GM21515 (cell line): ENCODE measurements around the gene GREB1L.
"Not testable (repeated sequence)": the region's sequence is repeated elsewhere in the genome, so short reads cannot be mapped to it uniquely, and the experiment has no call there.

Source experiments
- ATAC-seq: cut with Tn5 transposase; IDR thresholded peaks from one replicate; pipeline ENCODE4 v1.9.1; 2021; ENCODE audit not compliant: unreplicated experiment

The GREB1L gene

DNA sequence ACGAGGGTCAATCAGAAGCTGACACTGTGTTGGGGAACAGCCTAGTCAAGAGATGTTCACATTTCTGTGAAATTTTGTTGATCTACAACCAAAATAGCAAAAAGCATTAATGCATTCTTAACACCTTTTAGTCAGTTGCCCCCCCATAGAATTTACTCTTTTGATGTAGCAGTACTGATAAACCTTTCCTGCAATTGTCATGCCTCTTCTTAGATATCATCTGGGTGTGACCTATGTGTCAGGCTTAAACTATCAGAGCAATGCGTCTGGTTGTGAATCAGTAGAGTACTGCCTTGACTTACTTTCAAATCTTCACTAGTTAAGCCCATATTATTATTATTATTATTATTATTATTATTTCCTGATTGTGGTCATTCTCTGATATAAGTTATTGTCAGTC lies 61.9 kb downstream of the GREB1L start:
- ATAC-seq: no peak

DNA sequence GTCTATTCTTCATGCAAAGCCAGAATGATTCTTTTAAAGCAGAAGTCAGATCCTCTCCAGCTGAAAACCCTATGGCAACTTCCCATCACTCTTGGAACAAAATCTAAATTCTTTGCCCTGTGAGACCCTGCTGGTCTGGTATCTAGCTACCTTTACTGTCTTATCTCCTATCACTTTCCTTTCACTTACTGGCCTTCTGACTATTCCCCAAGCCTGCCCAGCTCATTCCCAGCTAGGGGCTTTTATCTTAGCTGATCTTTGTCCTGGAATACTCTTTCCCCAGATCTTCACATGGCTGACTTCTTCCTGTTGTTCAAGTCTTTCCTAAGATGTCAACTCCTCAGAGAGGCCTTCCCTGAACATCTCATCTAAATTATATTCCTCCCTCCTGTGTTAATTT lies 63.6 kb downstream of the GREB1L start:
- no peak for ATAC-seq

DNA sequence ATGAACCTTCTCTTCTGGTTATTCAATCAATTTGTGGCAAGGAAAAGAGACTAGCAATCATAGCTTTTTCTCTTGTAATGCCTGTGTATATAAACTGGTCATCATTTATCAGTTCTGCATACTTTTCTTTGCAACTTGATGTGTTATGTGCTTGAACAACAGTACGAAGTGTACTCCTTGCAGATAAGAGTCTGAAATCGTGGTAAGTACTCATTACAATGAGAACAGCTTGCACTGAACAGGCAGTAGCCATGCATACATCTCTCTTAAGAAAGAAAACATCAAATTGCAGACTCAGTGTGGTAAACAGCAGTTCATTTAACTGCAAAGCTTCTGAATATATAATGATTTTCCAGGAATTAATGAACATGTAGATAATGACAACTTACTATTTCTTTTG lies 64.3 kb downstream of the GREB1L start:
- no peak for ATAC-seq

DNA sequence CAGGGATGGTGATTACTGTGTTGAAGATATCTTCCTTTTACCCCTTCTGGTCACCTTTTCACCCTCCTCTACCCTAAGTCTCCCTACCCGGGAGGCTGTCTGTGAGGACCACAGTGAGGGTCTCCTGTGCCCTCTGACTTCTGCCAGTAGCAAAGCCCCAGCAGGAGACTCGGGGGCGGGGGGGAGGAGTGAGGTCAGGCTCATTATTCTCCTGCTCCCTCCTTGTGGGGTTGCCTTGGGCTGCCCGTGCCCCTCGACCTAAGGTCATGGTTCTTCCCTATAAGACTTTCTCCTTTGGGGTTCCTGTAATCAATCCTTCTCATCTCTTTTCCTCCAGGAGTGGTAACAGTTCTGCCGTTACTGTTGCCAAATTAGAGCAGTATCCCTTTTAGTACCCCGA lies 65.5 kb downstream of the GREB1L start:
- no peak for ATAC-seq

DNA sequence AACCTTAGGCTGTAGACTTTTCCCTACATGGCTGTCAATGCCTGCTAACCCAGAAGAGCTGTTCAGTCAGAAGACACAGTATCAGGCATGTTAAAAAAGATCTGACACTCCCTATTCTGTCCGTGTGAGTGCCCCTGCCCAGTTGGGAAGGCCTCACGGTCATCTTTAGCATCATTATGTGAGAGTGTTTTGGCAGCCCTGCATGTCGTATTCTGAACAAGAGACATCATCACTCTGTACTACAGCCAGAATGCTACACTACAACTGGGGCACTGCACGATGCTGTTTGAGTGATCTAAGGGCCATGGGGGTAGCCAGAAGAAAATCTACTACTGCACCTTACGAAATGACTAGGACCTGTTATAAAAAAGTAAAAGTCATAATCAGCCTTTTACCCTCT lies 67.2 kb downstream of the GREB1L start:
- ATAC-seq: no peak

DNA sequence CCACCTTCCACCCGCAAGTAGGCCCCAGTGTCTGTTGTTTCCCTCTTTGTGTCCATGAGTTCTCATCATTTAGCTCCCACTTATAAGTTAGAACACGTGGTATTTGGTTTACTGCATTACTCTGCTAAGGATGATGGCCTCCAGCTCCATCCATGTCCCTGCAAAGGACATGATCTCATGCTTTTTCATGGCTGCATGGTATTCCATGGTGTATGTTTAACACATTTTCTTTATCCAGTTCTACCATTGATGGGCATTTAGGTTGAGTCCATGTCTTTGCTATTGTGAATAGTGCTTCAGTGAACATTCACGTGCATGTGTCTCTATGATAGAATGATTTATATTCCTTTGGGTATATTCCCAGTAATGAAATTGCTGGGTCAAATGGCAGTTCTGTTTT lies 69.9 kb downstream of the GREB1L start:
- not testable (repeated sequence) for ATAC-seq

DNA sequence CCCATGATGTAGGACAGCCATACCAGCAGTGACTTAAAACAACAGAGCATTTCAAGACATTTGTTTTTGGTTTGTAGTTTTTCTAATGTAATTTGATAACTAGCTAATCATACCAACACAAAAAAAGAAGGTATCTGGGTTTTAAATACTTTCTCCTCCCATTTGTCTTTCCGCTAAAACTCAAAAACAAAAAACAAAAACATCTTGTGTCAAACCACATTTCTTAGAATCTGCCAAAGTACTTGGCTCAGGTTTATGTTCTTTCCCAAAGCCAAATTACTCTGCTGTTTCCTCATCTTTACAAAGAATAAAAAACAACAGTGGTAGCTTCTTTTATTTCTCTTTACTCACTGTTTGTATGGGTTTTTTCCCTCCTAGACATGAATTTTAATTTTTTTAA lies 71.5 kb downstream of the GREB1L start:
- ATAC-seq: no peak

DNA sequence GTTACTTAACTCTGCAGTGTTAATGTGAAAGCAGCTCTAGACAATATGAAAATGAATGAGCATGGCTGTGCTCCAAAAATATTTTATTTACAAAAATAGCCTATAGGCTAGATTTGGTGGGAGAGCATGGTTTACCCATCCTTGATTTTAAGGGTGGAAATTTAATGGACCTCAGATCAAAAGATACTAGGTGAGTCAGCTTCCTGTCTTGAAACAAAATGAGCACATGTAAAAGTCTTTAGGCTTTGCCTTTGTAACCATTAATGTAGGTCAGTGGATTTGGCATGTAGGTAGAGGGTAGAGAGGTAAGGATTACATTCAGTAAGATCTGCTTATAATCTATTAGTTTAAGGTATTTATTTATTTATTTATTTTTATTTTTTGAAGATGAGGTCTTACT lies 72.7 kb downstream of the GREB1L start:
- no peak for ATAC-seq

DNA sequence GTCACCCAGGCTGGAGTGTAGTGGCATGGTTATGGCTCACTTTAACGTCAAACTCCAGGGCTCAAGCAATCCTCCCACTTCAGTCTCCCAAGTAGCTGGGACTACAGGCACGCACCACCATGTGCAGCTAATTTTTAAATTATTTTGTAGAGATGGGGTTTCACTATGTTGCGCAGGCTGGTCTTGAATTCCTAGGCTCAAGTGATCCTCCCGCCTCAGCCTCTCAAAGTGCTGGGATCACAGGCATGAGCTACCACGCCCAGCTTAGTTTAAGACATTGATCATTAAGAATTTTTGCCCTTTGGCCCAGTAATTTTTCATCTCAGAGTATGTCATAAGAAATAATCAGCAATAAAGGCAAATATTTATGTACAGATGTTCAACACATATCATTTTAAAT lies 73.1 kb downstream of the GREB1L start:
- ATAC-seq: not testable (repeated sequence)

DNA sequence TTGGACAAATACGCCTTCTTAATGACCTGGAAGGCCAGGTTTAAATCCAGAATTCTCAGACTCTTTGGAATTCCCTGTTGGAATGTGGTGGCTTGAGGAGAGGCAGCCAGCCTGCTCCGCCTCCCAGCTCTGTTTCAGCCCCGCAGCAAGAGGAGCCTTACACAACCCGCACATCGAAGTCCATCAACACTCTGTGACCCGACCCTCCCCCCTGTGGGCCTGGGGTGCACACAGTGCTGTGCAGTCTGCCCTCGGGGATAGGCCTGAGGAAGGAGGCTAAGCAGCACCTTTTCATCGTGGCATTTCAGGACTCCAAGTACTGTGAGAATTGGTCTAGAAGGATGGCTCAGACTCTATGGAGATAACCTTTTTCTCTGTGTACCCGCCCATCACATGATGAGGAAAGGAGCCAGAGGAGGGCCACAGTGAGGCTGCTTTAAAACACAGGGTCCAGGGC lies 73.7 kb downstream of the GREB1L start:
- no peak for ATAC-seq

DNA sequence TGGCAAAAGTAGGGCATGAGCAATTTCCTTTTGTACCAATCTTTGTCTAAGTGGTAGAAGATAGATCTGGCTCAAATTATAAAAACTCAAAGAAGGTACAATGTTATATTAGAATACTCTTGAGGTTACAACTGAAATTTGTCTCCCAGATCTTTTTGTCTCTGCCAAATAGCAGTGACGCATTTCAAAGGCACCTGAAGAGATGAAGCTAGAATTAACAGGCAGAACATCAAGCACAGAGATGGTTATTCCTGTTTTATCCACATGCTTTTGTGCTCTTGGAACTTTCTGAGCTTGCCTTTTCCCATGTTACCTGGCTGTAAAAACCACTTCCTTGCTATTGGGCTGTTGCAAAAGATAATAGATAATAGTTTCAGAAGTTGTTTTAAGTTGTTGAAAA lies 74.3 kb downstream of the GREB1L start:
- ATAC-seq: no peak

DNA sequence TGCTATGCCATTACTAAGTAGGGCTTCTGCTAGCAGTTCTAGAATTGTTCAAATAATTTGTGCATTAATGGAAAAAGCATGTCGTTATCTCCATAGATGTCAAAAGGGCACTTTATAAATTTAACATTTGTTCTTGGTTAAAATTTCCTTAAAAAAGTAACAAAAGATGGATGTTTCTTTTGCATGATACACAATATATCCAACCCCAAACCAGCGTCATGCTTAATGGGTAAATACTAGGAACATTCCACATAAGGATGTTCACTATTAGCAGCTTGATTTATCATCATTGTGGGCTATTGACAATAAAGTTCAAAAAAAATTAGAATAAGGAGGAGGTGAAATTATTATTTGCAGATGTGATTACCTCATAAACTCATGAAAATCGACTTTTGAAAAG lies 79.7 kb downstream of the GREB1L start:
- no peak for ATAC-seq

DNA sequence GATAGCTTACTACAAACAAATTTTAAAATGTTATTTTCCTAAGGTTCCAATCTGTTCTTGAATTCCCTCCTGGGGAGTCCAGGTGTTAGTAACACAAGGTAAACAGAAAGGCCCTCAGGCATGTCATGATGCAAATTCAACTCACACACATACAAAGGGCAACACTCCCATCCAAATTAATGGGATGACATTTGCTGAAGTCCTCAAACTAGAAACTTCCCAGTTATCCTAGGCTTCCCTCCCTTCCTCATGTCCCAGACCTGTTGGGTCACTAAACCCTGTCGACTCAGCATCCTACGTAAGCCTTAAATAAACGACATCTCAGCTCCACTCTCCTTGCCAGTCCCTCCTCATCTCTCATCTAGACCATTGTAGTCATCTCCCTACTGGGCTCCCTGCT lies 85.1 kb downstream of the GREB1L start:
- no peak for ATAC-seq

DNA sequence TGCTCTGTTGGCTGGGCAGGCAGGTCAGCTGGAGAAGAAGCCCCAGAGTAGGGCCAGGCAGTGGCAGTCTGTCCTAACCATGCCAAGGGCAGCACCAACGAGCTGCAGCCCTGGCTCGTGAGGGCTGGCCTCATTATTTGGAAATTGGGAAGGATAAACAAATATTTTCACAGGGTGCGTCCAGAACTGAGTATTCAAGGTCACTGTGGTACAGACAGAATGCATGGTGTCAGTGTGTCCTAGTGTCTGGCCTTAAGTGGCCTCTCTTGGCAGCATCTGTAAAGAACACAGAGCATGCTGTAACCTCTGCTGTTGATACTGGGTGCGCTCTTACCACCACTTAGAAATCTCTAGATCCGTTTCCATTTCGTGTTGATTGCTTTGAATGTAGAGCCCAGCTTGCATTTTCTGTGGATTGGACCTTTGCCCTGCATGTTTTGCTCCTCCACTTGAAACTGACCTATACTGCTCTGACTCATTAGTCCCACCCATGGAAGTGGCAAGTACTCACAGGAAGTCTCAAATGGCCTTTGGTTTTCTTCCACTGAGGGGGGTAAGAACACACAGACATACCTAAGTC lies 88.2 kb downstream of the GREB1L start:
- ATAC-seq: no peak

DNA sequence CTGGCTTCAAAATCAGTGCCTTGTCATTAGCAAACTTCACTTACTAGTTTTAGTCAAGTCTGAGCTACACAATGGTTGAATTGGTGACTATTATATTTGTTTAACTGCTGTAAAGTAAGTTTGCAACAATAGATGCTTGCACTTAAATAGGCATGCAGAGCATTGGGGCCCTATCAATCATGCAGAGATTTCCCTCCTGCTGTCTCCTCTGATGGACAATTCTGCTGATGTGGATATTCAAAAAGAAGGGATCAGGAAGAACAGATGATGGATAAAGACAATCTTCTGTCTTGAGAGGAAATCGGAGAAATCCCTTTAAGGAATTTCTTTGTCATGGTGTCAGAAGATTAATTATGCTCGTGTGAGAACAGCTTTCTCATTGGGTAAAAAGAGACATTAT lies 89.0 kb downstream of the GREB1L start:
- no peak for ATAC-seq

DNA sequence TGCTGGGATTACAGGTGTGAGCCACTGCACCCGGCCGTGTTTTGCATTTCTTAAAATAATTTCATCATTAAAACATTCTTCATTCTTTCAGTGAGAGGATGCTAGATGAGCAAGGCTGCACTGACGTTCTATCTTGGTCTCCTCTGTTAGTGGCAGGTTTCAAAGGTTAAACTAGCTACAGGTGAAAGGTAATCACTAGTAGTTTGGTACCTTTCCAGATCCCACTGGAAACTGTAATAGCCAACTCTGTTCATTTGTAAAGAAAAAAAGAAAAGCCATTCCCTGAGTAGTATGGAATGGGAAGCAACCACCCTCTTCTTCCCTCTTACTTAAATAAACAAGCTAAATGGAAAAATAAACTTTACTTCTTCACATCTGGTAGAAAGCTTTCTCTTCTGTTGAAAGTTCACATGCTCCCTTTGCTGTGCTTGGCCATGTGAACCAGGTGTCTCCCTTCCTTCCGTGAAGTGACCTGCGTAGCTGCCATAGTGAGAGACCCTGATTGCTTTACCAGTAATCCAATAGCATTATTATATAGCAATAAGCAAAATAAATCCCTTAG lies 94.0 kb downstream of the GREB1L start:
- no peak for ATAC-seq

DNA sequence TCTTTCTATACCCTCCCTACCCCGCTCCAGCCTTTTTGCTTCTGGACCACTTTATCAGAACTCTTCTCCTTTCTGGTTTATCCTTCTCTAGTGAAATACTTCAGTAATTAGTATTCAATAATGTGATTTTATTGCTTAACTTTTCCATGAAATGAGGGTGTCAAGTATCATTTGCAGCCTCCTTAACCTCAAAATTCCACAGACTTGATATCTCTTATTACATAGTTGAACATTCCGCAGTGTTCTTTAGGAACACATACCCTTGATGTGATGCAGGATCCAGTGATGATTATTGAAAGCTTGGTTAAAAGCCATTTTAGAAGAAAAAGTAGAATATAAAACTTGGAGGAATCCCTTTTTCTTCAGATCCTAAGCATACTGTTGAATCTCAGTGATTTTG lies 94.8 kb downstream of the GREB1L start:
- ATAC-seq: no peak

DNA sequence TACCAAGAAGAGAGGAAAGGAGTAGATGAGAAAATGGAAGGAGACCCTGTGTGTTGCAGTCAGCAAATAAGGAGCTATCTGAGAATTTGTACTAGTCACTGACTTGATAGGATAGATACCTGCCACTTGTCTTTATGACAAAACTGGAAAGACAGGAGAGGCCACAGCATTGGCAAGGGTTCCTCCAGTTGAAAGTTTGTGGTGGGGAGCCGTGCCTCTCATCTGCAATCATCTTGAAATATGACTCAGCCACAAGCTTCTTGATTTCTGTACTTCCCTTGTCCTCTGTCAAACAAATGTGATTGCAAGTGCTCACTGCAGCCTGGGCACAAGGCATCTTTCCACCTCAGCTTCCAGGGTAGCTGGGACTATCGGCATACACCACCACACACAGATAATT lies 99.1 kb downstream of the GREB1L start:
- no peak for ATAC-seq

DNA sequence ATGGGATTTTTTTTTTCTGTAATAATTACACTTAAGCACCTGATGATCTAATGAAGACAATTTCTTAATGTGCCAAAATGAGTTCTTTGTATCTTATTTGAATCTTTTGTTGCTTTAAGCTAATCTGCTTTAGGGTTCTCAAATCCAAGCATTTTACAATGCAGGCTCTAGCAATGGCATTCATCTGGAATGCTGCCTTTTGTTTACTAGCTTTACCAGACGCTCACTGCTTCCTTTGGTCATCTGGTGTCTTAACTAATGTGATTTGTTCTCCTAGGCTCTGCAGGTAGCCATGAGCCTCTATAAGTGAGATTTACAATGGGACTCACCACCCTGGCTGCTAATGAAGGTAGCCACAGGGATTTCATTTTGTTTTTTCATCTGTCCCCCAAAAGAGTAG lies 100.3 kb downstream of the GREB1L start:
- ATAC-seq: no peak

DNA sequence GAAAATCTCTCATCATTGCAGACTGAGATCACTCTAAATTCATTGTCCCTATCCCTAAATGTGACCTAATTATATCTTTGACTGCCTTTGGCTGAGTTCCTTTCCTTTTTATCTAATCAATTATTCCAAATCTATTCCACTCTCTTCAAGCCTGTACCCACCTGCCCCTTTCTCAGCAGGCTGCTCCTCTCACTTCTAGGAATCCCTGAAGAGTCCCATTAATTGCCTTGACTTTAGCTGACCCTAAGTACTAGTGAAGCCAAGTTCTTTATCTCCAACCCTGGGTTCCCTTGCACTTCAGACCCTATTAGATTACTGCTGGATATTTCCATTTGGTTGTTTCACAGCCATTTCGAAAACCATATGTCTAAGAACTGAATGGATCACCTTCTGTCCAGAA lies 102.8 kb downstream of the GREB1L start:
- ATAC-seq: no peak

DNA sequence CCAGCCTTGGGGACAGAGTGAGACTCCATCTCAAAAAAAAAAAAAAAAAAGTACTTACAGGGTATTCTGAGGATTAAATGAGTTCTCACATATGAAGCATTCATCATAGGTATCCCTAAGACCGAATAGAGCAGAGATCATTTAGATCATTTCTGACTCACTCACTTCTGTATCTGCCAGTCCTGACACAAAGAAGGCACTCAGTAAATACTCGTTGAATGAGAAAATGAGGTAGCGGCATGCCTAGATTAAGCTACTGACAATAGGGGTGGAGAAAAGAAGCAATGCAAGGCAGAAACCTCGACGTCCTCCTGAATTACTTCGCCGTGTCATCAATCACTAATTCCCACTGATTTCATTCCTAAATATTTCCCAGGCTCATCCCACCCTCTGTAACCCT lies 103.8 kb downstream of the GREB1L start:
- ATAC-seq: no peak

DNA sequence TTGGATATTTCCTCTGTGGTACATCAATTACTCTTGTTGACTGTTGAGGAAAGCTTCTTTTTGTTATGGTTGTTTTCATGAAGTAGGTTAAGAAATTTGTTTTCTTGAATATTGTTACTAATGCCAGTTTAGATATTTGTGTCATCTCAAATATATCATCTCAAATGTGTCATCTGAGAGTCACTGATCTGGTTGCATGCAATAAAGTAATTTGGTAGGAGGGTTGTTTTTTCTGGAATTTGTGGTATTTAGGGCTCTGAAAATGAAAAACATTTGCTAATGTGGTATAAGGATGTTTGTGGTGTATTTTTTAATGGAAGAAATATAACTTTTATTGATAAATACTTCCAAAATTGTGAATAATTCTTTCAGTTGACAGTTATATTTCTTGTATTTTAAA lies 117.7 kb downstream of the GREB1L start:
- ATAC-seq: no peak

DNA sequence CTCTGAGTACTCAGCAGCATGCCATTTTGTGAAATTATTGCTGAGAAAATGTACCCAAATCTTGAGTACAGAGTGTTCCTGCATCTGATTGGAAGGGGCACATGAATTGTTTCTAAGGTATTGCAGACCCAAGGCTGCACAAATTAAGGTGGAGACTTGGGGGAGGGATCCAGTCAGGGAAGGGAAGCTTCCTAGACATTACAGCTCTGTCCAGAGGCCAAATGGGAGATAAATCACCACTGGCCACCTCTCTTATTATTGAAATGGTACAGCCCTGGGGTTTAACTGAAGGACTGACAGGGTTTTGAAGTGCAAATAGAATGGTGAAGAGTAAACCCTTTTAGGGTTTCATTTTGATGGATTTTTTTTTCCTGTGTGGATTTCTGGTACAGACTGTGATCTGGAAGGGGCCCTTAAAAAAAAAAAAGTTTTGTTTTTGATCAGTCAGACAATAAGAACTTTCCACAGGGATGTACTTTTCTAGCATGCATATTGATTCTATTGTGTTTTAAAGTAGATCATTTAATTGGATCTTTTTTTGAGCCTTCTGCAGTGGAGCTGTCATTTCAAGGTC lies 119.4 kb downstream of the GREB1L start:
- no peak for ATAC-seq
